HK-2 (cell line): ENCODE data around the gene VRK1.

ENCODE experiments used
- DNase-seq: peaks from one replicate; pipeline ENCODE4 v3.0.0-alpha.2; 2018; ENCODE audit not compliant: unreplicated experiment

VRK1 gene

GRCh38 chr14:96826818-96827217 is 29.6 kb downstream of the VRK1 start:
- DNase-seq, result no peak

DNA sequence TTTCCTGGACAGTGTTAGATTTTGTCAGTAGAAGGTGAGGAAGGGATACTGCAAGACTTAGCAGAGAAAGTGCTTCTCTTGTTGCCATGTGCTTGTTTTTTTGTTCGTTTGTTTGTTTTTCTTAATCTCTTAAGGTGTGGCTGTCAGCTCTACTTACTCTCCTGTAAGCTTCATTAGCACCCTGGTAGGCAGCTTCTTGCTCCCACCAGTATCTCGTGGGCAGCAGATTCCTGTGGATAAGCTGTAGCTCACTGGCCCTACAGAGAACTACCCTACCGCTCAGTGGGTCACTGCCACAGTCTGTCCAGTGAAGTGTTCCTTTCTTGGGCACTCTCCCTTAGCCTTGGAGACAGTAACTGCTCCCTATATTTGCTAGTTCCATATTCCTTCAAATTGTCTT is 30.1 kb downstream of the VRK1 start:
- no peak for DNase-seq

DNA sequence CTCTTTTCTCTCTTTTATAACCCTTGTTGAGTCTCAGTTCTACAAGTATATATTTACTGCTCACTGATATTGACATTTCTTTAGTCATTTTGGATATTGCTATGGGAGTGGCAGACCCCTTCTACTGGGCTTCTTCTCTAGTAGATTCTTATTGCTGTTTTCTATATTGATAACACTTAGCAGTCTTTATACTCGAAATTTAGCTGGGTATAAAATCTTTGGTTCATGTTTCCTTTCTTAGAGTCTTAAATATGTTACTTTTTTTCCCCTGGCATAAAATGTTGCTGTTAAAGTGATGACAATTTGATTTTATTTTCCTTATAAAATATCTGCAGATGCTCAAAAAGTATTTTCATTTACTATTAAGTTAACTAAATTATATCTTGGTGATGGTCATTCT is 32.6 kb downstream of the VRK1 start:
- DNase-seq, result no peak

DNA sequence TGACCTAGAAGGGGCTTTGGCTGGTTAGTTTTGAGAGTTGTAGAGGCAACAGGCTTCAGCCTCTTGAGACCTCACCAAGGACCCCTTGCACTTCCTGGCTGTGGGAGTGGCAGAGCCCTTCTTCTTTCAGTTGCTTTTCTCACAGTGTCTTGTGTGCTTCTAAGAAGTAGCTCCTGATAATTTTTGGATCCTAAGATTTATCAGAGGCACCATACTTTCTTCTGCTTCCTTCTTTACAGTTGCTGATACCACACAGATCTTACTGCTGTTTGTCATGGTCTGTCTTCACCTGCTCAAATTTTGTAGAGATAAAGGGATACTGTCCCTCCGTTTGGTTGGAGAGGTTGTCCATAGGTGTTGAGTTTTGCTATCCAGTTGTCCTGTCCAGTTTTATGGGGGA is 33.8 kb downstream of the VRK1 start:
- DNase-seq, result no peak

GRCh38 chr14:96832351-96832750 is 35.2 kb downstream of the VRK1 start:
- no peak for DNase-seq

DNA sequence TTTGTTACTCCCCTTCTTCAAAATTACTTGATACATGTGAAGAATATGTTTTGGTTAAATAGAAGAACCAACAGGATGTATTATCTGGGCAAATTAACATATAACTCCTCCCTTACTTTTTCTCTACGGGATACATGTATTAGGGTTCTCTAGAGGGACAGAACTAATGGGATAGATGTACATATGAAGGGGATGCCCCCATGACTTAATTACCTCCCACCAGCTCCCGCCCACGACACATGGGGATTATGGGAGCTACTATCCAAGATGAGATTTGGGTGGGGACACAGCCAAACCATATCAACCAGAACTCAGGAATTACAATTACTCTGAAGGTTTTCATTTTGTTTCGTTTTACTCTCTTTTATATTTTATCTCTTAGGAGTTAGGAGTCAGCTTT is 41.3 kb downstream of the VRK1 start:
- DNase-seq, result no peak

DNA sequence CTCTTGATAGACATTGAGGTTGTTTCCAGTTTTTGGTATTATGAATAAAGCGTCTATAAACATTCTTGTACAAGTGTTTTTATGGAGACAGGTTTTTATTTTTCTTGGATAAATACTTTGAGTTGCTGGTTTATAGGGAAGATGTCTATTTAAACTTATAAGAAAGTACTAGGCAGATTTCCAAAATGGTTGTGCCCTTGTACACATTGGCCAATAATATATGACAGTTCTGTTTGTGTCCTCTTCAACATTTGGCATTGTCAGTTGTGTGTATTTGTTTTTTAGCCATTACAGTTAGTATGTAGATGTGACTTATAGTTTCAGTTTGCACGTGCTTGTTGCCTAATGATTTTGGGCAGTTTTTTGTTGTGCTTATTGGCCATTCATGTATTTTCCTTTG is 42.1 kb downstream of the VRK1 start:
- DNase-seq, result no peak

DNA sequence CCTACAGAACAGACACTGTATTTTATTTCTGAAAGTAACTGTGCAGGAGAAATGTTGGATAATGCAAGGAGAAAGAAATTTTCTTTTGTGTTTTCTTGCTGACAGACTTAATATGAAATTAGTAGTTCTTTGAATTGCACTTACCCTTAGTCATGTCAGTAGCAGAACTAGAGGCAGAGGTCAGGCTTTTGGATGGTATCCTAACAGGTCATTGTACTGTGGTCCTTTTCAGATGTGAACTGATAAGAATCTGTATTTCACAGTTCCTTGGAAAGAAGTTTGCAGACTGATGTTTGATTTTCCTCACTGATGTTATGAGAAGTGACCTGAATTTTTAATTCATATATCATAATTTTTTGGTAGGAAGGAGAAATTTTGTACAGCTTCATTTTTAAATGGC is 46.0 kb downstream of the VRK1 start:
- no peak for DNase-seq

DNA sequence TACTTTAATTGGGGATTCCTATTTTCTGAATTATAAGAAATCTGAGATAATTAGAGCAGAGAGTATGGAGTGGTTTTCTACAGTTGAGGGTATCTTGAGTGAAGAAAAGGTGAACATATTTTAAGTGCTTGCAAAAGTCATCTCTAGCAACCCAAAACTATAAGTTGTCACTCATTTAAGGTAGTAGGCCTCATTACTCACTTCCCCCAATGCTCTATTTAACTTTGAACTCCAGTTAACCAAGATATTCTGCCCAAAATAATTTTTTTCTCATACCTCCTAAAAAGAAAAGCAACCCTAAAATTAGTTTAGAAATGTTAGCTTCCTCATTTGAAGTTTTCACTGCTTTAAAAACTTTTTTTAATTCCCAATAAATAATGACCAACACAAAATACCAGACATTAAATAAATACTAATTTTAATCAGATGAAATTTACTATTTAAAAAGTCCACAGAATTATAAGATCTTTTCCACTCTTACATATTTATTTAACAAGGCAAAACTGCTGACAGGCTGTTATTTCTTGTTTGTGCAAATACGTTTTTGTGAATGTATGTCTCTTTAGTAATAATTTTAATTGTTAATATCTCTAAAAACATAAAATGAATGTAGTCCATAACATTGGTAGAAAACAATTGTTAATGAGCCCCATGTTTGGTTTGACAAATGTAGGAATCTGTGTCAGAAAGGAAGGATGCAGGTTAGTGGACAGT is 47.8 kb downstream of the VRK1 start:
- DNase-seq, result no peak

- DNase-seq, result no peak
Measured at GRCh38 chr14:96847451-96847850, 50.3 kb downstream of the VRK1 start.

GRCh38 chr14:96848011-96848410 is 50.8 kb downstream of the VRK1 start:
- DNase-seq, result no peak

DNA sequence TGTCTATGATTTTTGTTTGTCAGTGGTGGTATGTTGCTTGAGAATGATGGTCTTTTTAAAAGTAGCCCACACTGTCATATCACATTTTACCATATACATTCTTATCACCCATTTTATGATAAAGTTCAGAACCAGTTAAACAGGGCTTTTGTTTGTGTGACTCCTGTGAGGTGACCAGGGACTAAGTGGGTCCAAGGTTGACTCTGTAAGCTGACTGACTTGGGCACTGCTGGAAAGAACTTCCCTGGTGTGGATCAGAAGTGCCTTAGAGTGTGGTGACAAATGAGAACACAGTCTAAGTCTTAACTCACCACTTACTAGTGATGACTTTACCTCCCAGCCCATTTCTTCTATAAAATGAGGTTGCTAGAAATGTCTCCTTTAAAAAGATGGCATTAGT is 52.6 kb downstream of the VRK1 start:
- no peak for DNase-seq

DNA sequence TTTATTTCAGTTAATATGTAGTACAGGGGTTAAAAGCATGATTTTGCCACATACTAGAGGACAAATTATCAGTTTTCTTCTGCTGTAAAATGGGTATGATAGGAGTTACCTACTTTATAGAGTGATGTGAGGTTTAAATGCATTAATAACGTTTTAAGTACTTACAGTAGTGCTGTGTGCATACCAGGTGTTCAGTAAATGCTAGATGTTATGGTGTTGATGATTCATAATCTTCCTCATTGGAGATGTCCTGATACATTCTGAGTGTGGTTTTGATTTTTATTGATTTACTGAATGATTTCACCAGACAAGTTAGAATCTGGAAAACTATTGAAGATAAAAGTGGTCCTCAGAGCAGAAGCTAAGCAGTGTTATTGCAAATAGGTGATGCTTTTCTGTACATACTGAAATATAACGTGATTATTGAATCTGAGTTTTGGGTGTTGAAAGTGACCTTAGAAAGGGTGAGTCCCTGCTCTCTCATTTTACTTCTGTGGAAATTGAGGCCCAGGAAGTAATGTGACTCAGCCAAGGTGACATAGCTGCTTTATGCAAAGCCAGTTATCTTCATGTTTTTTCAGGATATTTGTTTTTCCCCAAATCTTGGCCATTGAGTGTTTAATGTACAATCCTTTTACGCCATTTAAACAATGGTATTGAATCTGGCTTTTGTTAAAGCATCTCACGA is 54.7 kb downstream of the VRK1 start:
- no peak for DNase-seq

DNA sequence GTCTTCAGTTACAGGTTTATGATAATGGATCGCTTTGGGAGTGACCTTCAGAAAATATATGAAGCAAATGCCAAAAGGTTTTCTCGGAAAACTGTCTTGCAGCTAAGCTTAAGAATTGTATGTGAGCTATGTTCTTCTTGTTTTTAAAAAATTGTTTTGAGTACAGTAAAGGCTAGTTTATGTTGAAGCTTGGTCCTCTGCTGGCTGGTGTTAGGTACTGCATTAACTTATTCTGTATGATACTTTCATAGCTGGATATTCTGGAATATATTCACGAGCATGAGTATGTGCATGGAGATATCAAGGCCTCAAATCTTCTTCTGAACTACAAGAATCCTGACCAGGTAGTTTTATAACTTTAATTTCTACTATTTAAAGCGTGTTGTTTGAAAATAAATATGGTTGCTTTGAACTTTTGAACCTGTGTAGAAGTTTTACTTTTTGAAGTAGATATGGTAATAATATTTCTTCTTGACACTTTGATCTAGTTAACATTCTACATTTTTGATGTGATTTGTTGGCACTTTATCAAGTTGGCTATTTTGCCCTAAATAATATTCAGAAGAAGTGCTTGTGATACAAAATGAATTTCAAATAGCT is 55.7 kb downstream of the VRK1 start:
- DNase-seq, result no peak

GRCh38 chr14:96858643-96859042 is 61.5 kb downstream of the VRK1 start:
- no peak for DNase-seq

GRCh38 chr14:96861568-96862310 is 64.6 kb downstream of the VRK1 start:
- DNase-seq, result no peak

GRCh38 chr14:96863327-96863985 is 66.3 kb downstream of the VRK1 start:
- no peak for DNase-seq

DNA sequence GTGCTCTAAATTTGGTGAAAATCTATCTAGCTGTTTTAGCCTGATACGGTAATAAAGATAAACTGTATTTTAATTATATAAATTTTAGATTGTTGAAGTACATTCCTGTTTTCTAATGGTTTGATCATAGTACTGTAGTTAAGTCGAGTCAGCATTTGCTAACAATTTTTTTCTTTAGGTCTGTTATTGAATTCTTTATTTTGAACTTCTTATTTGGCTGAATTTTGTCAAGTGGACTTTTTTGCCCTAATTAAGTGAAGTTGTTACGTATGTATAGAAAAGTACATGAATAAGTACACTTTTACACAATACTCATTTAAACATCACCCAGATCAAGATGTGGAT is 66.8 kb downstream of the VRK1 start:
- DNase-seq, result no peak

GRCh38 chr14:96867634-96868033 is 70.5 kb downstream of the VRK1 start:
- DNase-seq, result no peak

DNA sequence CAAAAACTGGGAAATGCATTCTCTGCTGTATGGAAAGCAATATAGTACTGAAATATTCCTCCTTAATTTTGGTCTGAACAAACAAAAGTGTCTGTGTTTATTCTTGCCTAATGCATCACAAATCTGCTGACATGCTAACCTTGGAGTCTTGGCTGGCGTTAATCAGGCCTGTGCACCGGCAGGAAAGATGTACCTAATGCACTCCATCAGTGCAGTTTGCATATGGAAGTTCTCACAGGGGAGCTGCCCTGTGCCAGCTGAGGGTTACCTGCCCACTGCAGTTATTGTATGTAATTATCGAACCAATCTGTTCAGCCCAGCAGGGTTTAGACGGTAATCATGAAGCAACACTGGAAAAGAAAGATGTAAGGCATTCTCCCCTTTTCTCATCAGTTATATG is 76.9 kb downstream of the VRK1 start:
- DNase-seq, result no peak

- no peak for DNase-seq
Measured at GRCh38 chr14:96876747-96877146, 79.6 kb downstream of the VRK1 start.

GRCh38 chr14:96881713-96882112 is 84.5 kb downstream of the VRK1 start:
- no peak for DNase-seq
